Glutamatergic neuron (in vitro differentiated cells): ENCODE results near the gene ANTXR1. TPM values are rescaled to one million over a fixed set of nuclear protein-coding genes. Genes with fewer than 3 reads are reported as not detected.

ENCODE experiments used
- DNase-seq: peaks from one replicate; pipeline ENCODE4 v3.0.0; 2022
- H3K27ac Mint-ChIP-seq: one replicate; pipeline ENCODE4 v1.8.0; 2020; ENCODE audit warnings: mild to moderate bottlenecking, mixed read lengths, inconsistent platforms; ENCODE audit not compliant: unreplicated experiment
- H3K27me3 Mint-ChIP-seq: one replicate; pipeline ENCODE4 v1.8.0; 2020; ENCODE audit warnings: mild to moderate bottlenecking, moderate library complexity, mixed read lengths, inconsistent platforms; ENCODE audit not compliant: unreplicated experiment
- H3K36me3 Mint-ChIP-seq: one replicate; pipeline ENCODE4 v1.8.0; 2020; ENCODE audit warnings: mild to moderate bottlenecking, mixed read lengths, inconsistent platforms; ENCODE audit not compliant: unreplicated experiment
- H3K4me1 Mint-ChIP-seq: one replicate; pipeline ENCODE4 v1.8.0; 2020; ENCODE audit warnings: mild to moderate bottlenecking, low read depth, mixed read lengths, inconsistent platforms; ENCODE audit not compliant: unreplicated experiment
- H3K4me3 Mint-ChIP-seq: one replicate; pipeline ENCODE4 v1.8.0; 2020; ENCODE audit warnings: mild to moderate bottlenecking, mixed read lengths, inconsistent platforms; ENCODE audit not compliant: unreplicated experiment
- H3K9me3 Mint-ChIP-seq: one replicate; pipeline ENCODE4 v1.8.0; 2020; ENCODE audit warnings: mild to moderate bottlenecking, moderate library complexity, mixed read lengths, inconsistent platforms; ENCODE audit not compliant: unreplicated experiment
- CTCF ChIP-seq: fragments of 200-600 bp; sonication (generic); IDR thresholded peaks from one replicate; pipeline ENCODE4 v1.5.0; 2021; ENCODE audit not compliant: partially characterized antibody, unreplicated experiment
- total RNA-seq: library from RNA; stranded (reverse); fragmentation: NEBNext Ultra II Directional; extraction: Animal tissue kit (Norgen Biotek cat#: 25700); gene quantifications from one replicate; pipeline ENCODE4 v1.2.1, GENCODE V29; 2021; ENCODE audit not compliant: unreplicated experiment

The ANTXR1 gene
- total RNA-seq, 1 donor from 2014 or later: 26.7 TPM

DNA sequence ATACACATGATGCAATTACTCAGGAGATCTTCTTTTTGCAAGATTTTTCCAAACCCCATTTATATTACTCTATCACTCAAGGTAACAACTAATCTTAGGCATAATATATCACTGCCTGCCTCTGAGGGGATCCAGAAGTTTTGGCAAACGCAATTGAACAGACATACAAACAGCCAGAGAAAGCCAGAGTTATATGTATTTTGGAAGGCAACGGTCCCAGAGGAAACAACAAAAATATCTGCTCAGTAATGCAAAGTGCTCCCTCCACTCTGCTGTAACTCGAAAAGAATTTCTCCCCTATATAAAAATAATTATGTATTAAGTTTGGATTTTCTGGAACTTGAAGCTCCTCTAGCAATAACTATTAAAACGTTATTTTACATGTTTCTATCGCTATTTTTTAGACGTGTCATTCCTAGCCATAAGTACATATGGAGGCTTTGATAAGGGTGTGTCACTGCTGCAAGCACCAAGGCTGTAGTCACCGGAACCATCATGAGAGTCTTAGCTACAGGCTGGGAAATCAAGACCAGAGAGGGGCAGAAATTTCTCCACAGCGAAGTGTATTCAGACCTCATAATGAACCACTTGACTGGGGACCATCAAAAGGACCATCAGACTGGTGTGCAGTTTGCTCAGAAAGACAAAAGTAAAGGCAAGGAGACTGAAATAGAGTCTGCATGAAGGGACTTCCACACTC, 42.3 kb upstream of the ANTXR1 start:
- Mint-ChIP-seq H3K27ac (no peak overlapping the region), H3K27me3 (no peaks in the 10 kb centered on the region), H3K4me3 (no peak overlapping the region), H3K4me1 (peaks cover 9% of the 10 kb centered on the region), H3K9me3 (no peaks in the 10 kb centered on the region), H3K36me3 (no peaks in the 10 kb centered on the region)
- no peak for DNase-seq
- no peak for TF ChIP-seq CTCF

DNA sequence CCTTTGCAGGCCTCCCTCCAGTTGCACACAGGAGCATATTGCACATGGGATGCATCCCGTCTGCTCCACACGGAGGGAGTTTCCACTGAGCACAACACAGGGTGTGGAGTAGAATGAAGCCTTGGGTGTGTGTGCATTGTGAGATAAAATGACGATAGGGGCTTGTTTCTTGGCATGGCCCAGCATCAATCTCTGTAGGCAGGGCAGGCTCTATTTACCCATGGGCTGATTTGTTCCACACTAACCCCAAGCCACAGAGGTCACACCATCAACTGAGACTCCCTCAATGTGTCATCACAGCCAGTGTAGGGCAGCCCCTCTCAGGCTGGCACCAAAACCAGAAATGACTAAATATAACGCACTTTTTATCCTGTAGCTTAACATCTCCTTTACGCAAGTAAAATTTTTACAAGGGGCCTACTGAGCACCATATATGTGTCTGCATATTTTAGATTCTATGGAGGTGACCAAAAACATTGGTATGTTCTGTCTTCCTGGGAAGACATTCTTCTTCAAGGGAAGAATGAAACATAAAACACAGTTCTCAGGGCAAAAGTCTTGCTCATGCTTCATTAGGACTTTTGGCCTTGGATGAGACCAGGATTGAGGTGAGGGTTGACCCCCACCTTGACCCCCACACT, 41.3 kb upstream of the ANTXR1 start:
- Mint-ChIP-seq H3K4me1 (peaks cover 9% of the 10 kb centered on the region), H3K27me3 (no peaks in the 10 kb centered on the region), H3K27ac (no peak overlapping the region), H3K4me3 (no peak overlapping the region), H3K9me3 (no peaks in the 10 kb centered on the region), H3K36me3 (no peaks in the 10 kb centered on the region)
- TF ChIP-seq CTCF: no peak
- DNase-seq: no peak

DNA sequence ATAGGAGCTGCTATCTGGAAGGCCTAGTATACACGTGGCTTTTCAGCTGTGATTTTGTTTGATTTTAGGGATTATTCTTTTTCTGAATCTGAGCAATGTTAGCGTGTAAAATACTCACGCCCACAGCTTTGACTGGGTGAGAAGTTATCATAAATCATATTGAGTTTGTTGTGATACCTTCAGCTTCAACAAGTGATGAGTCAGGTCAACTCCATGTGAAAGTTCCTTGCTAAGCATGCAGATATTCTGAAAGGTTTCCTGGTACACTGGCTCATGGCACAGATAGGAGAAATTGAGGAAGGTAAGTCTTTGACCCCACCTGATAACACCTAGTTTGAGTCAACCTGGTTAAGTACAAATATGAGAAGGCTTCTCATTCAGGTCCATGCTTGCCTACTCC, 38.7 kb upstream of the ANTXR1 start, which contains the start of gene GKN1:
TSS of gene GKN1 (plus strand) at position 386 of the 400 bp plus-strand sequence. CDS start 42 bp downstream, outside the sequence.
- Mint-ChIP-seq H3K36me3 (no peaks in the 10 kb centered on the region), H3K4me3 (no peak within 1 kb of the TSS), H3K4me1 (no peaks in the 10 kb centered on the region), H3K27me3 (peaks cover 2% of the 10 kb centered on the region), H3K9me3 (no peaks in the 10 kb centered on the region), H3K27ac (no peak within 1 kb of the TSS)
- DNase-seq: no peak
- no peak for TF ChIP-seq CTCF

DNA sequence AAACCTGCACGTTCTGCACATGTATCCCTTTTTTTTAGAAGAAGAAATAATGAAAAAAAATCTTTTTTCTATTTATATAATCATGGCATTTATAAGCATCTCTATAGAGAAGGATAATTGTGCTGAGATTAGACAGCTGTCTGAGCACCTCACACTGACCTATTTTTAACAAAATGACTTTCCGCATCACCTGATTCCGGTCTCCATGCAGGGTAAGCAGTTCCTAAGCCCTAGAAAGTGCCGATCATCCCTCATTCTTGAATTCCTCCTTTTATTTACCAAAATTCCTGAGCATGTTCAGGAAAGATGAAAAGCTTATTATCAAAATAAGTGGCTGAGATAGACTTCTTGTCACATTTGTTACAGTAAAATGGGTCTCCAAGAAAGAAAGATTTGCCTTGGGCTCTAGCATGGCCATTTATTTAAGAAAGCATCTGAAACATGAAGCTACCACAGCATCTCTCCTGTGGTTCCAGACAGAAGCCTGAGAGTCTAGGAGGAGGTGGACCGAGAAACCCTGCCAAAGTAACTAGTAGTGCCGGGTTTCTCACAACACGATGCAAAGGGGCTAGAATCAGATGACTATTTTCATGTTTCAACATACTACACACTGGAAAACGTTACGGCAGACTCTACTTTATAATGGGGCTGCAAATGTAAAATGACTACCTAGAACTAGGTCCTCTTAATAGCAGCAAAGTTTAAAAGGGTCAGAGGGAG, 37.9 kb upstream of the ANTXR1 start:
- DNase-seq: no peak
- Mint-ChIP-seq H3K36me3 (no peaks in the 10 kb centered on the region), H3K4me1 (no peaks in the 10 kb centered on the region), H3K9me3 (no peaks in the 10 kb centered on the region), H3K27ac (no peak overlapping the region), H3K4me3 (no peak overlapping the region), H3K27me3 (peaks cover 2% of the 10 kb centered on the region)
- TF ChIP-seq CTCF: no peak

GRCh38 chr2:68975844-68976243, 37.1 kb upstream of the ANTXR1 start:
- Mint-ChIP-seq H3K4me3 (no peak overlapping the region), H3K27me3 (peaks cover 2% of the 10 kb centered on the region), H3K9me3 (no peaks in the 10 kb centered on the region), H3K4me1 (no peaks in the 10 kb centered on the region), H3K36me3 (no peaks in the 10 kb centered on the region), H3K27ac (no peak overlapping the region)
- no peak for TF ChIP-seq CTCF
- DNase-seq: no peak
